ENCODE results near the gene TMEM52B.

The TMEM52B gene

DNA sequence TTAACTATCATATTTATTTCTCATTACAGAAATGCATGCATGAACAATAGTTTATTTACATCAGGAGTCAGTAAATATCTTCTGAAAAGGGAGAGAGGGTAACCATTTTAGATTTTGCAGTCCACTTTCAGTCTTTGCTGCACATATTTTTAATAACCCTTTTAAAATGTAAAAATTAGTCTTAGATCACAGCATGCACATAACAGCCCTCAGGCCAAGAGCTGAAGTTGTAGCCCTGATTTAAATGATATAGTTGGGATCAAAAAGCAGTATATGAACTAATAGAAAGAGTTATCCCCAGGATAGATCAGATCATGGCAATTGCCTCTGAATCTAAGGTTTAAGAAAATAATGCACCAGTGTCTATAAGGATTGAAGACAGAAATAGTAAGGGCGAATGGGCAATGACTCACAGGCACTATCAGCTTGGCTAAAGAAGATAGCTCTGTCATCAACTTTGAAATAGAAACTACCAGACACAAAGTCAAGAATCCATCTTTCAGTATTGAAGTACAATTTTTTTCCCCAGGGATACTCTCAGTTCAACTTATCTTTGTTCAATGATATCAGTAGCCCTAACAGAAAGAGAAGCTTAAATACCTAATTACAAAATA lies 35.7 kb upstream of the TMEM52B start:
- no peak for TF ChIP-seq CTCF (IDR thresholded peaks at IDR 0.05; ENCODE audit: extremely low read depth, missing control alignments)
- no peak for DNase-seq (ENCODE audit: low spot score)

- DNase-seq (ENCODE audit: low spot score), result no peak
- TF ChIP-seq CTCF (IDR thresholded peaks at IDR 0.05; ENCODE audit: extremely low read depth, missing control alignments), result no peak
Measured at GRCh38 chr12:10147714-10148403, 31.0 kb upstream of the TMEM52B start.

- DNase-seq (ENCODE audit: low spot score), result no peak
- TF ChIP-seq CTCF (IDR thresholded peaks at IDR 0.05; ENCODE audit: extremely low read depth, missing control alignments), result no peak
Measured at GRCh38 chr12:10151621-10152020, 27.2 kb upstream of the TMEM52B start.

DNA sequence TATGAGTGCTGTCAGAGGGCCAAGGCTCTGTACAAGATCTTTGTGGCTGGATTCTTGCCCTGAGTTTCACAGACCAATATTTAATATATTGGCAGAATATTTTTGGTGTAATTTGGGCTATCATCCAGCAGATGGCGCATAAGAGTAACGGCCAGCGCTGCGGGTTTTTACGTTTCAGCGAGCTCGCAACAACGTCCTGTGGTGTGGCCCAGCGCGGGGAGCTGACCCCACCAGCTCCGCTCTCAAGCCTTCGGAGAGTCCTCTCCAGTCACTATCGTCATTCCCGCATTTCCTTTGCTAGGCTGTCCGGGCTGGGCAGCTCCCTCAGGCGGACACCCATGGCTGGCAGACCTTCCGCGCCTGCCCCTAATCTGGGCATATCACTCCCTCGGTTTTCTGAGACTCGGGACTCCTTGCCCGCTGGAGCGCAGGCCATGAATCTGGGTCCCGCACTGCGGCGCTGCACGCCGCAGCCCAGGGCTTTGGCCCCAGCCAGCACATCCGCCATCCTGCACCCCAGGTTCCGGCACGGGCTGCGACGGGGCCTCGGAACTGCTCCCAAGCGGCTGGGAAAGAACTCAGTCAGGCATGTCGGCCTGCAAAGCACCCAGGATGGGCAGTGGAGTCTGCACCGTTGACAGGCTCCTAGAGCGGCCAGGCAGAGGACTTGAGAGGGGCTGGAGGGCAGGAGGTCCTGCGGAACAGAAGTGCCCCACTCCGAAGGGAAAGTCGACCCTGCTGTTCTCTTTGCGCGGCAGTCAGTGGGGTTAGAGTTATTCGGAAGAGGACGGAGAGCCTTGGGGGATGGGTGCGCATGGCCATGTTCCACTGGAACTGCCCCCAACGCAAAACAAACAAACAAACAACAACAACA lies 25.3 kb upstream of the TMEM52B start:
- peak; percentile 27 for TF ChIP-seq CTCF (IDR thresholded peaks at IDR 0.05; ENCODE audit: extremely low read depth, missing control alignments)
- DNase-seq (ENCODE audit: low spot score), result peak; percentile 64

GRCh38 chr12:10154145-10154496 lies 24.7 kb upstream of the TMEM52B start:
- no peak for TF ChIP-seq CTCF (IDR thresholded peaks at IDR 0.05; ENCODE audit: extremely low read depth, missing control alignments)
- no peak for DNase-seq (ENCODE audit: low spot score)

DNA sequence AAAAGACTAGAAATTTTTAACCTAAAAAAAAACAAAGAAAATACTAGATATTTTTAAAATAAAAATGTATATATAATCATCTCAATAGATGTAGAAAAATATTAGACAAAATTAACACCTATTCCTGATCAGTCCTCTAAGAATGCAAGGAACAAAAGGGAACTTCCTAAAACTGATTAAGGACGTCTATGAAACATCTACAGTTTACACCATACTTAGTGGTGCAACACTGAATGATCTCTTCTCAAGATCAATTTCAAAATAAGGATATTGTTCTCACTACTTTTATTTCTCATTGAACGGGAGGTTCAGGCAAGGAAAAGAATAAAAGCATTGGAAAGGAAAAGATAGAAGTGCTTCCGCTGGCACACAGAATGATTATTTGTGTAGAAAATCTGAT lies 22.9 kb upstream of the TMEM52B start:
- TF ChIP-seq CTCF (IDR thresholded peaks at IDR 0.05; ENCODE audit: extremely low read depth, missing control alignments), result no peak
- DNase-seq (ENCODE audit: low spot score), result no peak

DNA sequence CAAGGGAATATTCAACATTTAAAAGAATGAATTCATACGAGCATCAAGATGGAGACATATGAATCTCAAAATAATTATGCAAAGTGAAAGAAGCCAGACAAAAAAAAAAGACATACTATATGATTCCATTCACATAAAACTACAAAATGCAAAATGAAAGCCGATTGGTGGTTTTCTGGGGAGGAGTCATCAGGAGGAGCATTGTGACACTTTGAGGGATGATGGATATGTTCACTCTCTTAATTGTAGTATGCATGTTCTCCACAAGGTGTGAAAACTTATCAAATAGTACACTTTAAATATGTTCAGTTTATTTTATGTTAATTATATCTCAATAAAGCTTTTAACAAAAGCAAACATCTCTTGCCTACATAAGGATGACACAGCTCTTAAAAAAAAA lies 20.4 kb upstream of the TMEM52B start:
- DNase-seq (ENCODE audit: low spot score), result no peak
- no peak for TF ChIP-seq CTCF (IDR thresholded peaks at IDR 0.05; ENCODE audit: extremely low read depth, missing control alignments)
